CD8-positive, alpha-beta memory T cell (primary cell): Measurements from ENCODE around the gene CNTN5. TPM values are rescaled to one million over a fixed set of nuclear protein-coding genes. Genes with fewer than 3 reads are reported as not detected.

Experiments used
- CTCF ChIA-PET: fragments of 350-600 bp; sonication (Branson Sonifier 250); formaldehyde crosslinking; loops from one replicate; lab custom pipeline; 2021; ENCODE audit warnings: antibody characterized with exemption; lab: Charles Lee
- POLR2A ChIA-PET: fragments of 350-600 bp; sonication (Branson Sonifier 250); formaldehyde crosslinking; loops from one replicate; lab custom pipeline; 2021; ENCODE audit warnings: antibody characterized with exemption; lab: Charles Lee
- DNase-seq, 5 donors: peaks; one replicate each; pipeline versions ENCODE4 v3.0.0 to v3.0.0-alpha.2; 2020 to 2022; ENCODE audit warnings: mixed read lengths in 1 of 5
- H3K27ac ChIP-seq: one replicate; pipeline ENCODE4 v1.7.0; 2013; ENCODE audit warnings: low read depth, mild to moderate bottlenecking, low read length, moderate library complexity
- H3K27me3 ChIP-seq: 2 replicates; pipeline ENCODE4 v1.7.0; 2013; ENCODE audit warnings: low read length, mild to moderate bottlenecking; ENCODE audit not compliant: insufficient read depth, poor library complexity, severe bottlenecking
- H3K36me3 ChIP-seq: 2 replicates; pipeline ENCODE4 v1.7.0; 2013; ENCODE audit warnings: mild to moderate bottlenecking, low read length, moderate library complexity; ENCODE audit not compliant: insufficient read depth
- H3K4me1 ChIP-seq: 2 replicates; pipeline ENCODE4 v1.7.0; 2013; ENCODE audit warnings: mild to moderate bottlenecking, low read length, moderate library complexity; ENCODE audit not compliant: insufficient read depth
- H3K4me3 ChIP-seq: 2 replicates; pipeline ENCODE4 v1.7.0; 2013; ENCODE audit warnings: mild to moderate bottlenecking, low read length
- H3K9me3 ChIP-seq: 2 replicates; pipeline ENCODE4 v1.7.0; 2013; ENCODE audit warnings: mild to moderate bottlenecking, low read length
- H3K27ac Mint-ChIP-seq, 8 donors: one replicate each; pipeline ENCODE4 v1.8.0; 2020 to 2021; ENCODE audit warnings: mixed read lengths in 8 of 8, mild to moderate bottlenecking in 6 of 8, inconsistent platforms in 3 of 8, moderate library complexity in 3 of 8
- H3K27me3 Mint-ChIP-seq, 2 donors: one replicate each; pipeline ENCODE4 v1.8.0; 2020 to 2021; ENCODE audit warnings: mixed read lengths in 2 of 2, mild to moderate bottlenecking in 1 of 2, moderate library complexity in 1 of 2
- H3K36me3 Mint-ChIP-seq, 3 donors: one replicate each; pipeline ENCODE4 v1.8.0; 2020 to 2021; ENCODE audit warnings: mixed read lengths in 3 of 3, inconsistent platforms in 1 of 3, mild to moderate bottlenecking in 1 of 3
- H3K4me1 Mint-ChIP-seq, 3 donors: one replicate each; pipeline ENCODE4 v1.8.0; 2020 to 2021; ENCODE audit warnings: mixed read lengths in 3 of 3, inconsistent platforms in 1 of 3, mild to moderate bottlenecking in 1 of 3
- H3K4me3 Mint-ChIP-seq, 7 donors: one replicate each; pipeline ENCODE4 v1.8.0; 2020 to 2021; ENCODE audit warnings: mixed read lengths in 7 of 7, mild to moderate bottlenecking in 6 of 7, moderate library complexity in 4 of 7, inconsistent platforms in 2 of 7
- H3K9me3 Mint-ChIP-seq, 5 donors: one replicate each; pipeline ENCODE4 v1.8.0; 2020 to 2022; ENCODE audit warnings: mixed read lengths in 5 of 5, mild to moderate bottlenecking in 3 of 5, moderate library complexity in 2 of 5, inconsistent platforms in 1 of 5
- polyA plus RNA-seq: library from polyadenylated mRNA; unstranded; fragments of 300-500 nt; fragmentation: Illumina TruSeq; gene quantifications from one replicate; pipeline ENCODE4 v1.2.3, GENCODE V29; 2021
- total RNA-seq, 2 experiments: library from RNA; stranded (reverse); gene quantifications; one replicate each; pipeline ENCODE4 v1.2.3, GENCODE V29; 2021

The CNTN5 gene
- total and polyA plus RNA-seq, 3 experiments from 2014 or later = not detected

- ChIA-PET CTCF (no interaction called here), POLR2A (no interaction called here)
- no peak overlapping the region for H3K27ac Mint-ChIP-seq
- no peaks in the 10 kb centered on the region for H3K4me1 Mint-ChIP-seq
- no peaks in the 10 kb centered on the region for H3K27me3 Mint-ChIP-seq
- H3K4me3 ChIP-seq = no peak overlapping the region
- no peak overlapping the region for H3K27ac ChIP-seq
- H3K4me3 Mint-ChIP-seq = no peak overlapping the region
- DNase-seq = no peak
- H3K9me3 Mint-ChIP-seq = peaks cover 12 to 29% (median 14%) of the 10 kb centered on the region in 5 donors
- no peaks in the 10 kb centered on the region for H3K36me3 ChIP-seq
- no peaks in the 10 kb centered on the region for H3K27me3 ChIP-seq
- H3K36me3 Mint-ChIP-seq = no peaks in the 10 kb centered on the region
- no peaks in the 10 kb centered on the region for H3K9me3 ChIP-seq
- H3K4me1 ChIP-seq = no peaks in the 10 kb centered on the region
Measured at GRCh38 chr11:99708928-99709672, 688.4 kb downstream of the CNTN5 start.

- no peak overlapping the region for H3K27ac ChIP-seq
- H3K4me3 ChIP-seq = no peak overlapping the region
- Mint-ChIP-seq H3K27ac (no peak overlapping the region), H3K27me3 (no peaks in the 10 kb centered on the region), H3K9me3 (peaks cover 12 to 18% (median 17%) of the 10 kb centered on the region in 5 donors), H3K4me1 (no peaks in the 10 kb centered on the region), H3K36me3 (no peaks in the 10 kb centered on the region), H3K4me3 (no peak overlapping the region)
- H3K9me3 ChIP-seq = no peaks in the 10 kb centered on the region
- H3K27me3 ChIP-seq = no peaks in the 10 kb centered on the region
- DNase-seq = no peak
- CTCF ChIA-PET = no interaction called here
- H3K4me1 ChIP-seq = no peaks in the 10 kb centered on the region
- POLR2A ChIA-PET = no interaction called here
- H3K36me3 ChIP-seq = no peaks in the 10 kb centered on the region
Measured at GRCh38 chr11:99716302-99716701, 695.6 kb downstream of the CNTN5 start.

- CTCF ChIA-PET = no interaction called here
- DNase-seq = no peak
Measured at GRCh38 chr11:99718291-99718690, 697.5 kb downstream of the CNTN5 start.

DNA sequence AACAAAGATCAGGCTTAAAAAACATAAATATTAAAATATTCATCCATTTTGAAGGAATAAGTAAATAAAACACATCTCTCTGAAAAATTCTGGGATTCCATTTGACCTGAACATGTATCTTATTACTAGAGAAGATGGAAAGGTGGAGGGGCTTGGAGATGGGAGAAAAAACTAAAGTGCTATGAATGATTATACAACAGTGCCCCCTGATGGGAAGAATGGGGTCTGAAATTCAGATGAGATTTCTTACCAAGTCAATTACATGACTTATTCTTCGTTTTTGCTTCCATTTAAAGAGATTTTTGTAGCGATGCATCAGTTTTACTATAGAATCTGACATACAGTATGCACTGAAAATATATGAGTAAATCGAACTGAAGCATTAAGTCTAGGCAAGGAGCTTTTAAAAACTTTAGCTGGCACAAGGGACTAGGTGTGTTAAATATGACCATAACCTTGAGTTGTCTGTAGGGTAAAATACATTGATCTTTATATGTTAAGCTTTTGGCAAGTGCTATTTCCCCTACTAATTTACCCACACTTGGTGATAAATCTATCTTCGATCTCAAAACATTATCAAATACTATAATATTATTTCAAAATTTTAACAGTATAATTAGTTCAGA lies 718.8 kb downstream of the CNTN5 start:
- Mint-ChIP-seq H3K27me3 (no peaks in the 10 kb centered on the region), H3K36me3 (peaks cover 0 to 1% (median 0%) of the 10 kb centered on the region in 3 donors), H3K27ac (no peak overlapping the region), H3K9me3 (peaks cover under 1 to 39% (median 12%) of the 10 kb centered on the region in 5 donors), H3K4me3 (no peak overlapping the region), H3K4me1 (no peaks in the 10 kb centered on the region)
- ChIA-PET CTCF (no interaction called here), POLR2A (no interaction called here)
- H3K27ac ChIP-seq = no peak overlapping the region
- no peak for DNase-seq
- H3K36me3 ChIP-seq = no peaks in the 10 kb centered on the region
- no peak overlapping the region for H3K4me3 ChIP-seq
- H3K9me3 ChIP-seq = no peaks in the 10 kb centered on the region
- no peaks in the 10 kb centered on the region for H3K4me1 ChIP-seq
- no peaks in the 10 kb centered on the region for H3K27me3 ChIP-seq

More at GRCh38 chr11:99718291-99718690, 697.5 kb downstream of the CNTN5 start:
- no peak overlapping the region for H3K4me3 Mint-ChIP-seq
- no peaks in the 10 kb centered on the region for H3K9me3 ChIP-seq
- H3K4me1 ChIP-seq = no peaks in the 10 kb centered on the region
- H3K4me1 Mint-ChIP-seq = no peaks in the 10 kb centered on the region
- no peaks in the 10 kb centered on the region for H3K27me3 ChIP-seq
- POLR2A ChIA-PET = no interaction called here
- no peaks in the 10 kb centered on the region for H3K27me3 Mint-ChIP-seq
- H3K9me3 Mint-ChIP-seq = peaks cover 8 to 19% (median 12%) of the 10 kb centered on the region in 5 donors
- no peaks in the 10 kb centered on the region for H3K36me3 ChIP-seq
- no peak overlapping the region for H3K4me3 ChIP-seq
- H3K36me3 Mint-ChIP-seq = no peaks in the 10 kb centered on the region
- no peak overlapping the region for H3K27ac ChIP-seq
- no peak overlapping the region for H3K27ac Mint-ChIP-seq

- H3K4me3 ChIP-seq = no peak overlapping the region
- no peak overlapping the region for H3K27ac ChIP-seq
- H3K27ac Mint-ChIP-seq = no peak overlapping the region
- H3K27me3 Mint-ChIP-seq = no peaks in the 10 kb centered on the region
- CTCF ChIA-PET = no interaction called here
- H3K4me1 ChIP-seq = no peaks in the 10 kb centered on the region
- no peaks in the 10 kb centered on the region for H3K27me3 ChIP-seq
- POLR2A ChIA-PET = no interaction called here
- no peak for DNase-seq
- H3K36me3 Mint-ChIP-seq = no peaks in the 10 kb centered on the region
- peaks cover 0 to 39% (median 9%) of the 10 kb centered on the region in 5 donors for H3K9me3 Mint-ChIP-seq
- H3K9me3 ChIP-seq = no peaks in the 10 kb centered on the region
- H3K4me3 Mint-ChIP-seq = no peak overlapping the region
- H3K36me3 ChIP-seq = no peaks in the 10 kb centered on the region
- H3K4me1 Mint-ChIP-seq = no peaks in the 10 kb centered on the region
Measured at GRCh38 chr11:99742501-99742900, 721.8 kb downstream of the CNTN5 start.

GRCh38 chr11:99759787-99760186 lies 739.0 kb downstream of the CNTN5 start:
- Histone ChIP-seq H3K36me3 (no peaks in the 10 kb centered on the region), H3K27me3 (no peaks in the 10 kb centered on the region), H3K4me3 (no peak overlapping the region), H3K27ac (no peak overlapping the region), H3K9me3 (no peaks in the 10 kb centered on the region), H3K4me1 (no peaks in the 10 kb centered on the region)
- Mint-ChIP-seq H3K36me3 (no peaks in the 10 kb centered on the region), H3K4me1 (no peaks in the 10 kb centered on the region), H3K4me3 (no peak overlapping the region), H3K27ac (no peak overlapping the region), H3K27me3 (no peaks in the 10 kb centered on the region), H3K9me3 (peaks cover 4 to 19% (median 7%) of the 10 kb centered on the region in 5 donors)
- ChIA-PET POLR2A (no interaction called here), CTCF (no interaction called here)
- no peak for DNase-seq

GRCh38 chr11:99766811-99767210 lies 746.1 kb downstream of the CNTN5 start:
- POLR2A ChIA-PET = no interaction called here
- DNase-seq = no peak
- peaks cover 0 to 33% (median 7%) of the 10 kb centered on the region in 5 donors for H3K9me3 Mint-ChIP-seq
- H3K4me3 Mint-ChIP-seq = no peak overlapping the region
- no peaks in the 10 kb centered on the region for H3K27me3 Mint-ChIP-seq
- no peak overlapping the region for H3K27ac ChIP-seq
- no peaks in the 10 kb centered on the region for H3K36me3 ChIP-seq
- H3K27ac Mint-ChIP-seq = no peak overlapping the region
- CTCF ChIA-PET = no interaction called here
- no peaks in the 10 kb centered on the region for H3K4me1 Mint-ChIP-seq
- H3K9me3 ChIP-seq = no peaks in the 10 kb centered on the region
- no peak overlapping the region for H3K4me3 ChIP-seq
- no peaks in the 10 kb centered on the region for H3K4me1 ChIP-seq
- H3K36me3 Mint-ChIP-seq = no peaks in the 10 kb centered on the region
- H3K27me3 ChIP-seq = no peaks in the 10 kb centered on the region

GRCh38 chr11:99773646-99774045 lies 752.9 kb downstream of the CNTN5 start:
- no peaks in the 10 kb centered on the region for H3K36me3 ChIP-seq
- Mint-ChIP-seq H3K36me3 (no peaks in the 10 kb centered on the region), H3K4me1 (no peaks in the 10 kb centered on the region), H3K27ac (no peak overlapping the region), H3K27me3 (no peaks in the 10 kb centered on the region), H3K4me3 (no peak overlapping the region), H3K9me3 (peaks cover 0 to 21% (median 4%) of the 10 kb centered on the region in 5 donors)
- no peaks in the 10 kb centered on the region for H3K9me3 ChIP-seq
- no peaks in the 10 kb centered on the region for H3K27me3 ChIP-seq
- no peak for DNase-seq
- no peaks in the 10 kb centered on the region for H3K4me1 ChIP-seq
- no peak overlapping the region for H3K4me3 ChIP-seq
- H3K27ac ChIP-seq = no peak overlapping the region
- CTCF ChIA-PET = no interaction called here
- POLR2A ChIA-PET = no interaction called here
